ENCODE results near the gene NBPF3. TPM values are rescaled to one million over a fixed set of nuclear protein-coding genes. Genes with fewer than 3 reads are reported as not detected.
A peak's percentile ranks its signal among the peaks of the same experiment; 100 is the strongest.

The NBPF3 gene
- total RNA-seq, 1 donor from 2014 or later: 16.0 TPM

- no peak for DNase-seq (ENCODE audit: low read depth)
Measured at GRCh38 chr1:21494196-21494595, 54.3 kb downstream of the NBPF3 start.

- no peak for DNase-seq (ENCODE audit: low read depth)
Measured at GRCh38 chr1:21495225-21495820, 55.4 kb downstream of the NBPF3 start.

- DNase-seq (ENCODE audit: low read depth): no peak
Measured at GRCh38 chr1:21496063-21496462, 56.1 kb downstream of the NBPF3 start.

DNA sequence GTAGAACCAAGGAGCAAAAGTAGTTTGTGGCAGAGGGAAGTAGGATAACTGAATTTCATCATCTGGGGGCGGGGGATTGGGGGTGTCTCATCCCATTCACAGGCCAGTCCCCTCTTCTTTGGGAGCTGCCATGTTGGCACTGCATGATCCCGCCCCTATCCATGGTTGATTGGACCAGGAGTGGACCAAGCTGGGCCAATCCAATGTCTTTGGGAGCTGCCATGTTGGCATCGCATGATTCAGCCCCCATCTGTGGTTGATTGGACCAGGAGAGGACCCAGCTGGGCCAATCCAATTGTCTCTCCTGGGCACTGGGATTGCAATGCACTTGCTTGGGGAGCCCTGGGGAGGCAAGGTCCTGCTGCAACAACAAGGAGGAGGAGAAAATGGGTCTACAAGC, 56.9 kb downstream of the NBPF3 start:
- DNase-seq (ENCODE audit: low read depth): no peak

- DNase-seq (ENCODE audit: low read depth): no peak
Measured at GRCh38 chr1:21497466-21498061, 57.6 kb downstream of the NBPF3 start.

DNA sequence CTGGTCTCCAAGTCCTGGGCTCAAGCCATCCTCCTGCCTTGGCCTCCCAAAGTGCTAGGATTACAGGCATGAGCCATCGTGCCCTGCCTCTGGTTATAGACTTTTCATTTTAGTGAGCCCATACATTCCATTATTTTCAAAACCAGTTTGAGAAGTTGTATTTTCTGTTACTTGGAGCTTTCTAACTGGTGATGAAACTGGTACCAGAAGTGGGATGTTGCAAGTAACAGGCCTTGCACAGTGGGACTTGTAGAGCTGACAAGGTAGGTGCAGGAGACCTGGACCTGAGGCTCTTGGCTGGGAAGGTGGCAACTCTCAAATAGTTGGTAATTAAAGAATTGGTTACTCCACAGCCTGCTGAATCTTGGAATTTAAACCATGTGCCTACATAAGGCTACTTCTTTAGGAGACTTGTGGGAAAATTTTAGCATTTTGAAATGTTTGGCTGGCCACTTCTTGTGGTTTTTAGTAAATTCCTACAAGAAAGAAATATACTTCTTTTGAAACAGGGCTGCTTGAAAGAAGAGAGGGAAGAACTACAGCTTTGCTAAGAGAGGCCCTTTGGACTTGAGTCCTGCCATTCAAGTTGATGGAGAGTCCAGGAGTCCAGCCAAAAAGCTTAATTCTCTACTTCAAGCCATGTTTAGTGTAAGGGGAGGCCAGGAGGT, 59.5 kb downstream of the NBPF3 start:
- no peak for DNase-seq (ENCODE audit: low read depth)

DNA sequence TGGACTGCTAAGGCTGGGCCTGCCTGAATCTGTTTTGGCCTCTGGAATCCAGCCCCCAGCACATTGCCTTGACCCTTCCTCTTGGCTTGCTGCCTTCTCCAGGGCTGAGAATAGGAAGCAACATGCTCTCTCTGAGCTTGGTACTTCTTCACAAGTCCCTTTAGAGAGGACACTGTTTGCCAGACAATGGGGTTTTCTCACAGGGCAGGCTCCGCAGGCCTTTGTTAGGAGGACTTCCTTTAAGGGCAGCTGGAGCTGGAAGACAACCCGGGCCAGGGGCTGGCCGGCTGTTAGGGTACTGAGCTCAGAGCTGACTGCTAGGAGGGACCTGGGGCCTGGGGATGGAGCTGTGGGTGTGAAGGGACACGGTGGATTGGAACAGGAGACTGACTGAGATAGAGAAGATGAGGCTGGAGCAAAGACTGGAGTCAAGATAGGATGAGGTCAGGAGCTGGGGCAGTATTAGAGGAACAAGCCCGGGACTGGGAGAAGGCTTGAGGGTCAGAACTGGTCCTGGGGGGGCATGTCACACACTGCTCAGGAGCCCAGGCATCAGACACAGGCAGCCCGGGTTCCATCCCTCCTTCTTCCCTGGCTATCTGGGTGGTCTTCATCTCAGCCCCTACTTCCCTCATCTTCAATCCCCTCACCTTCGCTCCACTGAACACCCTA, 63.9 kb downstream of the NBPF3 start:
- no peak for DNase-seq (ENCODE audit: low read depth)

- DNase-seq (ENCODE audit: low read depth): no peak
Measured at GRCh38 chr1:21506804-21507203, 66.9 kb downstream of the NBPF3 start.

DNA sequence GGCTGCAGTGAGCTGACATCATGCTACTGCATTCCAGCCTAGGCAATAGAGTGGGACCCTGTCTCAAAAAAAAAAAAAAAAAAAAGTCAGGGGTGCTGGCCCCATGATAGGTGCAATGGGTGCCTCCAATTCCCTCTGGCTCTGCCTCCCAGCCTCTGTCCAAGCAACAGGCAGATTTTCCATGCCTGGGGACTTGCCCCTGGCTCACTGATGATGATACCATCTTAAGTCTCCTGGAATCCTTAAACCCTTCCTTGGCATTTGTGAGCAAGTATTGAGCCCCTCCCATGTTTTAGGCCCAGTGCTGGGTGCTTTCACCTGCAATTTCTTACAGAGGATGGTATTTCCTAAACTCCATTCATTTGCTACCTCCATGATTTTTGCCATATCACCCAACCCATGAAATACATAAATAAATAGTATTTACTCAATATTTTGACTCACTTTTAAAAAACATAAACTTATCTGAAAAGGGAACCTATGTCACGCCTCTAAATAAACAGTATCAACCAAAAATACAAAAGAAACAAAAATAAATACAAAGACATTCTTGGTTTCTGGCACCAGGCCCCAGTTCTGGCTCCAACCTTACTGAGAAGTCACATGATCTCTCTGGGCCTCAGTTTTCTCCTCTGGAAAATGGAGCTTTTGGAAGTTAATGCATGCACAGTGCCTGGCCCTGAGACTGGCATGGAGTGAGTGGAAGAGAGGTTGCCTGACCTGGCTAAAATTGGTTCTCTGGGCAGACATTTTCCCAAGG, 67.8 kb downstream of the NBPF3 start:
- no peak for DNase-seq (ENCODE audit: low read depth)

DNA sequence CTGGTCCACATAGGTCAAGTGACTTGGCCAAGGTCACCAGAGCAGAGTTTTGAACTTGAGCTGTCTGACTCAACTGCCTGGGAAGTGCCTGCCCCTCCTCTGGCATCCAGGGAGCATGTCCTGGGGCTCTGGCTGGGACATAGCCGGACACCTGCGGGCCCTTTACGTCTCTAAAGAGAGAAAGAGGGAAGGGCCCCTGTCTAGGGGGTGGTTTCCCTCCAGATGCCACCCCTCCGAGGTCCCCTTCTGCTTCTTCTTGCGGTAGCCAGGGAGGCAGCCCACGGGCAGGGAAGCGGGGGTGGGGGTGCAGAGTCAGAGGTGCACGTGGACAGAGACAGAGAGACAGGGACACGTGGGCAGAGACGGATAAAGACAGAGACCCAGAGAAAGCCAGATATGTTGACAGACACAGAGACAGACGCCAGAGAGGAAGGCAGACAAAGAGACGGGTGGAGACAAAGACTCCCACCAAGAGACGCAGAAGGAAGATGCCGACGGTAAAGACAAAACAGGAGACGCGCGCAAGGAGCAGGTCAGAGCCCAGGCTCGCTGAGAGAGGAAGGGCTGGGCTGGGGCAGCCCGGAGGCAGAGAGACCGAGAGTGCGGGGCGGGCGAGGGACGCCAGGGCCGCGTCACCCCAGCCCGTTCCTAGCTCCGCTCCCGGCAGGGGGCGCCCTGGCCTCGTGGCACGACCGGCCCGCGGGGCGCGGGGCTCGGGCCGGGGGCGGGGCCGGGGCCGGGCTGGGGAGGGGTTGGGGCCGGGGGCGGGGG, 68.8 kb downstream of the NBPF3 start:
- DNase-seq (ENCODE audit: low read depth): no peak

DNA sequence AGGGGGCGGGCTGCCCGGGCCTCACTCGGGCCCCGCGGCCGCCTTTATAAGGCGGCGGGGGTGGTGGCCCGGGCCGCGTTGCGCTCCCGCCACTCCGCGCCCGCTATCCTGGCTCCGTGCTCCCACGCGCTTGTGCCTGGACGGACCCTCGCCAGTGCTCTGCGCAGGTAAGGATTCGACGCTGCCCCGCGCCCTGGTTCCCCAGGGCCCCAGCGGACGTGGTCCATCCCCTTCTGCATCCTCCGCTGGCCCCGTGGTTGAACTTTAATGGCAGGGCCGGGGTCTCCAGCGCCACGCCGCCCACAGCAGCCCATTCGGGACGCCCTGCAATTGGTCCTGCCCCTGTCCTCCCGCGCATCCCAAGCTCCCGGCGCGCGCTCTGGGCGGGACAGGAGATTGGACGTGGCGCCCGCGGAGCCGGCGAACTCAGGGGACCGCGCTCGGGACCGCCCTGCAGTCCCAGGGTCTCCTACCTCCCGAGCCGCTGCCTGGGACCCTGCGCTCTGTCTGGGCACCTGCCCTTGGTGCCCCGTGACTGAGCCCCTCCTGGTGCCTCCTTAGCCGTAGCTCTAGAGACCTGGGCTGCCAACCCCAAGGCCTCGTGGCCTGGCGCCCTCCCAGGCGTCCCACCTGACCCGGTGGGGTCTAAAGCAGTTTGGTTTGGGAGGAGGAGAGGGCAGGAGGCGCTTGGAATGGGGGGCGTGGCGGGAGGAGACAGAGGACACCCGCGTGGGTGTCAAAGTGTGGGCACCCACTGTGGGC, 69.6 kb downstream of the NBPF3 start, which contains the start of gene ALPL:
Gene ALPL (plus strand): TSS at position 73 of the 762 bp plus-strand sequence. CDS start 44,659 bp downstream, outside the sequence.
- no peak for DNase-seq (ENCODE audit: low read depth)

GRCh38 chr1:21510113-21510493, 70.2 kb downstream of the NBPF3 start:
- no peak for DNase-seq (ENCODE audit: low read depth)

- no peak for DNase-seq (ENCODE audit: low read depth)
Measured at GRCh38 chr1:21510885-21511578, 71.1 kb downstream of the NBPF3 start.

DNA sequence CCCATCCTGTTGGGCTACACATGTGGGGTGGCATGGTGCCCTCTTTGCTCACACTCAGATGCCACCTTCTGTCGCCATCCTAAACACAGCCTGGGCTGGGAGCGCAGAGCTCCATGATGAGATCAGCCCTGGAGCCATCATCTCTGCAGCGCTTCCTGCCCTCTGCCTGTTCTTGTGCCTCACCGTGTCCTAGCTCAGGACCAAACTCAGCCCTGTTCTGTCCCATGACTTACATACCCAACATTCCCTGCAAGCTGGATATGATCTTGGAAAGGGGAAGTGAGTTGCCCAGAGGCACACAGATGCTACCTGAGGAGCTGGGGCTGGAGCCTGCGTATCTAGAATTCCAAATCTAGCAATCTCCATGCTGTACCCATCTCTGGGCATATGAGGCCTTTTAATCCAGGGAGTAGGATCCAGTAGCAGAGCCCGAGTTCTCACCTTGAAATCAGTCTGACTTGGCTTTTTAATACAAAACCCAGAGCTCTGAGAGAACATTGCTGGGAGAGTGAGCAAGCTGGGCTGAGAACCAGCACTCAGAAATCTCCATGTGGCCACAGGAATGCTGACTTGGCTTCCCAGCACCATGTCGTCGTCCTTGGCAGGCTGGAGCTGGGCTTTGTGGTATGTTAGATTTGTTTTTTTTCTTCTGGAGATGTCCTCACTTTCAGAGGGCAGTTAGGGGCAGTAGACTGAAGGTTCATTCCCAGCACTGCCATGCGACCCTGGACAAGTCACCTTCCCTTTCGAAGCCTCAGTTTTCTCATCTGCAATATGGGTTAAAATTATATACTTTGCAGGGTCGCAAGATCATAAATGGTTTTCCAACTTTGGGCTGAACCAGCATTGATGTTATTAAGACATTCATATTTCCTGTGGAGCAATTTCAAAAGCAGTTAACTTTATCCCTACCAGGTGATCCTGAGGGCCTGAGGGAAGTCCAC, 71.9 kb downstream of the NBPF3 start:
- peak; percentile 95 for DNase-seq (ENCODE audit: low read depth)

- DNase-seq (ENCODE audit: low read depth): peak; percentile 28
Measured at GRCh38 chr1:21514245-21514644, 74.3 kb downstream of the NBPF3 start.

DNA sequence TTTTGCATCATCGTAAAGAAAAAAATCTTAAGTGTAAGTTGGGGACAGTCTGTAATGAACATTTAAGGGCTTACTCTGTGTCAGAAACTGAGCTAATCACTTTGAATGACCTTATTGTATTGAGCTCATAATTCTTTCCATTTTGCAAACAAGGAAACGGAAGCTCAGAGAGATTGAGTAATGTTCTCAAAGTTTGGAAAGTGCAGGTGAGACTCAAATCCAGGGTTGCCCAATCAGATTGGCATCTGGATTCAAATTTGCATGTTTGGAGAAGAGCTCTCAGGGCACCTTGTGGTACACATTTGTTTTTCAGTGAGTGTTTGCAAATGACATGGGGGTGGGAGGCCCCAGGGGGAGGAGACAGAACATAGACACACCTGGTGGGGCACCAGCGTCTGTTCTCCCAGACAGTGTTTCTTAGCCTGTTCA, 77.2 kb downstream of the NBPF3 start:
- DNase-seq (ENCODE audit: low read depth): no peak

DNA sequence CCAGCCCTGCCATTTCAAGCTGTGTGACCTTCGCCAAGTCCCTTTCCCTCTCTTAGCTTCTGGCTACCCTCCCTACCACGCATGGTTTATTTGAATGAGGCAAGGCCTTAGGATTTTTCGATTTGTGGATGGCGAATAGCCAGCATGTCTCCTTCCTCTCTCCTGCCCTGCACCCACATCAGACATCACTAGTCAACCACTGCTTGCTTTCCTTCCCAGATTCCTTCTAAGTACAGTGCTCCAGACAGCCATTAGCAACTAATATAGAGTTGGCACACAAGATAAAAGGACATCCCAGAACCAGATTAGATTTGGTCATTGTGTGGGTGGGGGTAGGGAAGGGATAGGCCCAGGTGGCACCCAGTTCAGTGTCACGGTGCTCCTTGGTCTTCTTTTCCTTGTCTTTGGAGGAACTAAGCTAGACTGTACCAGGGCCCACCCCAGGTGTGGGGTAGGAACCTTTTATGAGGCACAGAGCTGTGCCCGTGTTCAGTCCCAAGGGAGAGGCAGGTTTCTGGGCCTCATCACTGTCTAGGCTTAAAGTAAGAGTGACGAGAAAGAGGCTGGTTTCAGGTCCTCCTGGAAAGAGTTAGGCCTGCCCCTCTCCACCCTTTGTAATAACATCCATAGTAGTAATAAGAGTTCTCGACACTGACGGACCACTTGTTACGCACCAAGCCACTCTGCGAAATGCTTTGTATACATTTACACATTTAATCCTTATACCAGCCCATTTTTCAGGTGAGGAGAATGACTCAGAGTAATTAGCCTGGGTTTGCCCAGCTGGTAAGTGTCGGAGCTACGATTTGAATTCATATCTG, 77.9 kb downstream of the NBPF3 start:
- DNase-seq (ENCODE audit: low read depth): no peak
